GM12878 (cell line): ENCODE measurements around the gene NPRL2. TPM values are rescaled to one million over a fixed set of nuclear protein-coding genes. Genes with fewer than 3 reads are reported as not detected.

ENCODE experiments used
- CBFB ChIP-seq: IDR thresholded peaks from 2 replicates; pipeline ENCODE4 v1.6.1; 2016; ENCODE audit warnings: antibody characterized with exemption, low read depth
- CREB1 ChIP-seq: IDR thresholded peaks from 2 replicates; pipeline ENCODE4 v1.6.1; 2012; ENCODE audit warnings: low read depth, mild to moderate bottlenecking, inconsistent platforms
- CREM ChIP-seq: IDR thresholded peaks from 2 replicates; pipeline ENCODE4 v1.6.1; 2014; ENCODE audit warnings: antibody characterized with exemption, low read depth
- DPF2 ChIP-seq: fragments of 450-650 bp; IDR thresholded peaks from 2 replicates; pipeline ENCODE4 v1.6.1; 2017; ENCODE audit warnings: mild to moderate bottlenecking
- EED ChIP-seq: sonication (generic); IDR thresholded peaks from 2 replicates; pipeline ENCODE4 v1.6.1; 2016; ENCODE audit warnings: antibody characterized with exemption, low read depth
- EP300 ChIP-seq, 2 experiments: fragments of 150-350 bp in 1 of 2; IDR thresholded peaks; 2 replicates each; pipeline ENCODE4 v1.6.1; 2011 to 2012; ENCODE audit warnings: low read depth in 2 of 2, low read length in 2 of 2, borderline replicate concordance in 1 of 2, improper control_type of control experiment in 1 of 2, inconsistent platforms in 1 of 2; ENCODE audit not compliant: control insufficient read depth in 1 of 2
- IRF5 ChIP-seq: fragments of 450-650 bp; IDR thresholded peaks from 2 replicates; pipeline ENCODE4 v1.6.1; 2017; ENCODE audit warnings: borderline replicate concordance
- MLLT1 ChIP-seq: fragments of 450-650 bp; IDR thresholded peaks from 2 replicates; pipeline ENCODE4 v1.6.1; 2016; ENCODE audit warnings: mild to moderate bottlenecking
- NFYA ChIP-seq: IDR thresholded peaks from 2 replicates; pipeline ENCODE4 v1.6.1; 2011; ENCODE audit warnings: low read depth, mild to moderate bottlenecking, low read length, improper control_type of control experiment, borderline replicate concordance
- PML ChIP-seq: IDR thresholded peaks from 2 replicates; pipeline ENCODE4 v1.6.1; 2012; ENCODE audit warnings: low read length, inconsistent platforms
- RAD21 ChIP-seq: IDR thresholded peaks from 2 replicates; pipeline ENCODE4 v1.6.1; 2011; ENCODE audit warnings: mild to moderate bottlenecking, low read depth, low read length, moderate library complexity; ENCODE audit not compliant: insufficient read depth
- REST ChIP-seq: IDR thresholded peaks from 2 replicates; pipeline ENCODE4 v1.6.1; 2012; ENCODE audit warnings: mild to moderate bottlenecking, low read depth, low read length
- SKIL ChIP-seq: fragments of 450-650 bp; IDR thresholded peaks from 2 replicates; pipeline ENCODE4 v1.6.1; 2017; ENCODE audit warnings: mild to moderate bottlenecking, low read depth, inconsistent platforms; ENCODE audit not compliant: poor library complexity, severe bottlenecking
- TBL1XR1 ChIP-seq: IDR thresholded peaks from 2 replicates; pipeline ENCODE4 v1.6.1; 2012; ENCODE audit warnings: low read depth, low read length, improper control_type of control experiment
- YY1 ChIP-seq: IDR thresholded peaks from 2 replicates; pipeline ENCODE4 v1.6.1; 2011; ENCODE audit warnings: low read depth, mild to moderate bottlenecking, low read length
- ZNF24 ChIP-seq: fragments of 450-650 bp; IDR thresholded peaks from 2 replicates; pipeline ENCODE4 v1.6.1; 2017; ENCODE audit warnings: antibody characterized with exemption, mild to moderate bottlenecking
- ZNF687 ChIP-seq: fragments of 450-650 bp; IDR thresholded peaks from 2 replicates; pipeline ENCODE4 v1.6.1; 2017; ENCODE audit warnings: mild to moderate bottlenecking, moderate library complexity
- polyA plus RNA-seq, 11 experiments: library from polyadenylated mRNA; depleted of rRNA in 4 of 11; unstranded in 6 of 11; stranded (reverse) in 5 of 11; fragments of >200 nt; fragmentation: Nextera tagmentation in 4 of 11; fragmentation: Illumina TruSeq in 1 of 11; extraction: Ambion mirVana in 4 of 11; extraction: Trizol in 1 of 11; gene quantifications; 1 replicate in 1 of 11; 2 replicates in 10 of 11; pipeline versions ENCODE4 v1.2.1 to v1.2.3, GENCODE V29; 2011 to 2016; ENCODE audit warnings: inconsistent platforms in 2 of 11, missing spikeins in 2 of 11, low read depth in 1 of 11
- total RNA-seq, 4 experiments: library from RNA; depleted of rRNA in 3 of 4; stranded (reverse); fragments of >200 nt in 3 of 4; fragmentation: Illumina TruSeq in 1 of 4; extraction: Trizol in 1 of 4; gene quantifications; 2 replicates each; pipeline versions ENCODE4 v1.2.1 to v1.2.3, GENCODE V29; 2013 to 2021

The NPRL2 gene
- total and polyA plus RNA-seq, 10 of the 15 experiments (the other 5 are each of a cell fraction or from before 2014, with no cell fraction given), result 17.8 to 54.2 (median 32.9) TPM

GRCh38 chr3:50347187-50347813 is 3.3 kb downstream of the NPRL2 start (continued):
- TF ChIP-seq DPF2, result no peak
- TF ChIP-seq MLLT1, result no peak
- no peak; the same call in 1 of the 2 replicates for TF ChIP-seq YY1
- no peak for TF ChIP-seq EP300 (IDR thresholded peaks at IDR 0.05; ENCODE audit: borderline replicate concordance in 1 of 2, control insufficient read depth in 1 of 2, low read depth in 2 of 2, low read length in 2 of 2)
- no peak for TF ChIP-seq CREB1
- no peak for TF ChIP-seq SKIL
- no peak for TF ChIP-seq ZNF24
- TF ChIP-seq ZNF687, result no peak
- TF ChIP-seq IRF5, result no peak
- no peak for TF ChIP-seq NFYA
- no peak for TF ChIP-seq TBL1XR1
- no peak for TF ChIP-seq REST
- TF ChIP-seq CBFB, result no peak
- no peak for TF ChIP-seq PML
- TF ChIP-seq EED, result no peak
- TF ChIP-seq CREM, result no peak
- TF ChIP-seq RAD21, result peak; percentile 71
